ENCODE data around the gene NFIX.
A peak's percentile ranks its signal among the peaks of the same experiment; 100 is the strongest.

The NFIX gene

DNA sequence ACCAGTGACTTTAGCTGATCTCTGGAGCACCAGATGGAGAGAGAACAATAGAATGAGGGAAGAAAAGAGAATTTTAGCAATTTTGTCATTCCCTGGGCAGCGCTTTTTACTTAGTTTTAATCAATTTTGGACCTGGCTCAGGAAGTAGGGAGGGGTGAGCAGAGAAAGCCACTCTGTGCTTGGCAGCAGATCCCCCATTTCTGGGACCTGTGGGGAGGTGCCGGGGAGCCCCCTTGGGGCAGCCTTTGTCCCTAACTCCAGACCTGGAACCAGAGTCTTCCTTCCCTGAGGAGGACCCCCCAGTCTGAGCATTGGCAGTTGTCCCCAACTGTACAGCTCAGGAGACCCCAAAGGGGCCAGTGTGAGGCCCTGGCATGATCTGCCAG is 96.9 kb downstream of the NFIX start:
- no peak for DNase-seq (ENCODE audit: low read depth)

DNA sequence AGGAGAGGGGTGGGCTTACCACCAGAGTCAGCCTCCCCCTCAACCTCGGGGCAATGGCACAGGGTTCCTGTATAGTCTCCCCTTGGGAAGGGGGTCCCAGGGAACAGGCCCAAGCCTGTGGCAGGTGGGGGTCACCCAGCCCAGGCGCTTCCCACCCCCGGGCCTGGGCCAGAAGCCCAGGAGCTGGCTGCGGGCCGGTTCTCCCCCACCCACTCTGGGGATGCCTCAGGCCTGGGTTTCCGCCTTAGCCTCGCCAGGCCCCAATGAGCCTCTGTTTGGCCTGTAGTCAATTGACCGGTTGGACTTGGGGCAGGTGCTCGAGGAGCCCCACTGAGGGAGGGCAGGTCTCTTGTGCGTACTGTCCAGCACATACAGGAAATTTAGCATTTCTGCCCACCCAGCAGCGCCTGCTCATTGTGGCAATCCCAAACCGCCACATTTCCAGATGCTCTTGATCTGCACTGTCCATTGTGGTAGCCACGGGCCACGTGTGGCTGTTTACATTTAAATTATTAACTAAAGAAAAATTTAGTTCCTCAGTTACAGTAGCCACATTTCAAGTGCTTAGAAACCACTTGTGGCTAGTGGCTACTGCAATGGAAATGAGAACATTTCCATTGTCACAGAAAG is 97.4 kb downstream of the NFIX start:
- no peak for DNase-seq (ENCODE audit: low read depth)

DNA sequence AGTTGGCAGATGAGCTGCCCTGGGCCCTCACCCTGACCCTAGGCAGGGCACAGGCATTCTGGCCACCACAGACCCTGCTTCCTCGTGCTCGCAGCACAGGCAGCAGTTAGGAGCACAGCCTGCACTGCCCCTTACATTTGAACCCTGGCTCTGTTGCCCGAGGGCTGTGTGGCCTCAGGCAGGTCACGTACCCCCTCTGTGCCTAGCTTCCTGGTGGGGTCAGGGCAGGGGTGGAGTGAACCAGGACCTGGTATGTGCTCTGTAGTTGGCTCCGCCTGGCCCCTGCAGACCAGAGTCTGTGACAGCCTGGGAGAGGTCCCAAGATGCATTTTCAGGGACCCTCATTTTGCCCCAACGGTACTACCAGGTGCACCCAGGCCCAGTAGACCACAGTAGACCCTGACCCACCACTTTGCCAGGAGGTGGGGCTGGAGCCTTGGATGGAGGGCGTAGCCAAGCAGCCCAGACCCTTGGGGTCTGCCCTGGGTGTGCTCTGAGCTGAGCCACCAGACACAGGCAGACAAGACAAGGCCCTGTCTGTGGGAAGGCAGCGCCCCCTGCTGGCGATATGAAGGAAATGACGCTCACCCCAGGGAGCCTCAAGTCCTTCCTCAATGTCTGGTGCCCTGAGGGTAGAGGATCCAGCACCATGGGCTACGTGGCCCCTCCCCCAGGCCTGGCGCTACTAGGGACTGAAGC is 98.3 kb downstream of the NFIX start:
- peak; percentile 63 for DNase-seq (ENCODE audit: low read depth)

DNA sequence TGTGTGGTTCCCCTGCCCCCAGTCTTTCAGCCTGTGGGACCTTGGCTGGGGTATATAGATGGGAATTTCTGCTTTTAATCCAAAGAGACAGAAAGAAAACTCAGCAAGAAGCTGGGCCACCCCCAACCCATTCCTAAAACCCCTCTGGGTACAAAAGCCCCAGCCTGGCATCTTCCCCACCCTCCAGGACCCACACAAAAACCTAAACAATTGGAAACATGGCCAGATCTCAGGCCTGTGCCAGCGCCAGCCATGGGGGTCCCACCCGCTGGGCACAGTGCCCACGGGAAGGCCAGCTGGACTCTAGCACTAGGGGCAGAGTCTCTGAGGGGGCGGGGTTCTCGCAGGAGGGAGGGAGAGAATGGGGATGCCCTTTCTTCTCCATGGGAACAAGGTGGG is 98.8 kb downstream of the NFIX start:
- DNase-seq (ENCODE audit: low read depth) = no peak

DNA sequence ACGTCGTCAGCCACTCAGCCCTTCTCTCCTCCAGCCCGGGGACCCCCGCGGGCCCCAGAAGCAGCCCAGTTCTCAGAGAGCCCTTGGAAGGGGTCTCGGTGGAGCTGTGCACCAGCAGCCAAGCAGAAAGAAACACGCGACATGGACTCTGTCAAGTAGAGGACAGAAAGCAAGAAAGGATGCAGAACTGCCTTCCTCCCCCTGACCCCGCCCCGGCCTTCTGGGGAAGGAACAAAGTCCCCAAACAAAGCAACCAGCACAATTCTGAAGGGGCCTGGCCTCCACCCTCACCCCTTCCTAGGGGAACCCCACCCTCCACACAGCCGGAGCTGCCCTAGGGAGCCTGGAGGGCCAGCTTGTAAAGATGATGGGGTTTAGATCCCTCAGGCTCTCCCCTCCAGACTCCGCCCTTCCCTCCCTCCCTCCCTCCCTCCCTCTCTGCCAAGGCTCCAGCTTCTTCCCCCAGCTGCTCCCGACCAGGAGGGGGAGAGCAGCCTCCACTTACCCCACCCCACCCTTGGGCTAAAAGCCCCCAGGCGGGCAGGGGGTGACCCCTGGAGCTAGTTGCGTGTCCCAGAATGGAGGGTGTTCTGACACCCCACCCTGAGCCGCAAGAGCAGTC is 99.6 kb downstream of the NFIX start:
- DNase-seq (ENCODE audit: low read depth) = no peak

DNA sequence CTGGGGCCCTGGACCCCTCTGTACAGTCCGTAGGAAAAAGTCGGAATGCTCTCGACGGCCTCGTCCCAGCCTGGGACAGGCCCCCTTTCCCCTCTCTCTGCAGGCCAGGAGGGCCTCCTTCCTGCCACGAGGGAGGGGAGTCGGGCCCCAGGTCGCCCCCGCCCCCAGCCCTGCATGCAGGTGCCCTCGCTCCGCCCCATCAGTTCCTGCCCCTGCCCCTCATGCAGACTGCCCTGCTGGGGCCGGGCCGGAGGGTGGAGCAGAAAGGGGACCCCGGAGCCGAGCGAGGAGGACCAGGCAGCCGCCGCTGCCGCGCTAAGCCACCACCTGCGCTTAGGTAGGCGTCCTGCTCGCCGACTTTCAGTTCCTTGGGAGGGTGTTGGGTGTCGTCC is 100.1 kb downstream of the NFIX start:
- no peak for DNase-seq (ENCODE audit: low read depth)

DNA sequence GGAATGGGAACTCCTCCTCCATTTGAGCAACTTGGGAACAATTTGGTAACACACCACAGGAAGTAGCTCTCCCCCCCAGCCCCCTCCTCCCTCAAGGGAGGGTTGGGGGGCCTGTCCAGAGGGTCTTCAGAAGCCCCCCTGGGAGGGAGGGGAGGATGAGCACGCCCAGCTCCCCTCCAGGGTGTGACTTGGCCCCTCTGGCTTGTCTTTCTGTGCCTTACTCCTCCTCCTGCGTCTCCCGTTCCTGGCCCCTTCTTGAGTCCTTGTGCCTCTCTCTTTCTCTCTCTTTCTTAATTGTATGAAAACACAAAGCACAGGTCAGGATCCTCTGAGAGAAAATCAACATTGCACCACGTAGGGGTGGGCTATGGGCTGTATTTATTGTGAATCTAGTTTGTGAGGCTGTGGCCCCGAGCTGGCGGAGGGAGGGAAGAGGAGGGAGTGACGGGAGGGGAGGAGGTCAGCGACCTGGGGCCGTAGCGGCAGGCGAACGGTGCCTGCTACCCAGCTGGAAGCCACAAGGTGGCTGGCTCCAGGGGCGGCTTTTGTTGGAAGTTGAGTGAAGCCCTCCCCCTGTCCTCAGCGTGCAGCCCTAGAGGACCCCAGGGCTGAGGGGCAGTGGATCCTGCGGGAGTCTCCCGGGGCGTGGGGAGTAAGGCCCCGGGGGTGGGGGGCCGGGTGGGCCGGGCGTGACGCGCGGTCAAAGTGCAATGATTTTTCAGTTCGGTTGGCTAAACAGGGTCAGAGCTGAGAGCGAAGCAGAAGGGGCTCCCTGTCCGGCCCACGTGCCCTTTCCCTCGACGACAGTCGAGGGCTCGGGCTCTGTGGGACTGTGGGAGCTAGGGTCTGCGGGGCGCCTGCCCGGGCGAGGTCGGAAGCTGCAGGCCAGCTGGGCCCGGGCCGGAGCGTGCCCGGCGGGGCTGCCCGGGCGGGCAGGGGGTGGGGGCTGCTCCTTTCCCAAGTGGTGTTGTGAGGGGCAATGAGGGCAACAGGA is 101.0 kb downstream of the NFIX start:
- DNase-seq (ENCODE audit: low read depth) = no peak

DNA sequence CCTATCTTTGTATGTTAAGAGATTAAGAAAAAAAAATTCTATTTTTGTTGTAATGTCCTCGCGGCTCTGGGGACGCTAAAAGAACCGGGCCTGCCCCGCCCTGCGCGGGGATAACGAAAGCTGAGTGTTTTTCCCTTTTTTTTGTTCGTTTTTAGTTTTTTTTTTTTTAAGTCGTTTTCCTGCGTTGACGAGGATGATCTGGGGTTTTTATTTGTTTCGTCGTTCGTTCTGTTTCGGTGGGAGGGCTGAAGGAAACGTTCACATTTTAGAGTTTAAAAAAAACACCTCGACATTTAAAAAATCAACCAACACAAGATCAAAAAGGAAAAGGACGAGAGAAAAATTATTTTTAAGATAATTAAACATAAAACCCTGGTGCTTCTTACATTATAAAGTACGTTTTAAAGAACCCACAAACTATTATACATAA is 101.8 kb downstream of the NFIX start:
- DNase-seq (ENCODE audit: low read depth) = no peak

DNA sequence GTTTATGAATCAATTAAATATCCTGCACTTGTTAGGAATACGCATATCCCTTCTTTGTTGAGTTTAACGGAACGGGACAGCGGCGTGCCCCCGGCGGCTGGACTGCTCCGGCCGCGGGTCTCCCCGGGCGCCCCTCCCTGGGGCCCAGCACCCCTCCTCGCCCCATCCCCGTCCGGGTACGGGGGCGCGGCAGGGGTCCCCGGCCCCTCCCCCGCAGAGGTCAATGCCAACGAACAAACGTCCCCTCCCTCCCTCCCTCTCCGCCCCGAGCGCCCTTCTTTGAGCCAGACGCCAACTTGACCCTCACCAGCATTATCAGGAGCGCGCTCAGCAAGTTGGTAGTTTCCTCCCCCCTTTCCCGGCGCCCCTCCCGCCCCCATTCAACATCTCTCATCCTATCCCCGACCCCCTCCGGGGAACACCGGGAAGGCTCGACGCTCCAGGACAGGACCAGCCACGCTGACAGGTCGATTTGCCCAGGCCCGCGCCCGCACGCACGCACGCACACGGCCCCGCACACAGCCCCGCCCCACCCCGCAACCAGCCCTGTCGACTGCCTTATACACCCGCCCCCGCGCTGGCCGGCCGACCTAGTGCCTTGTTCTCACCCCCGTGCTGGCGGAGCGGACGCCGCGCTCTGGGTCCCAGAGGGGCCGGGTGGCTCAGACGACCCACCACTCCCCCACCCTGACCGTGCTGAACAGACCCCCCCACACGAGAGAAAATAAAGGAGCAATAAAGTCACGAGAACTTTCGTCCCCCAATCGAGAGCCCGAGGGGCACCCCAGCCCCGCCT is 102.4 kb downstream of the NFIX start:
- DNase-seq (ENCODE audit: low read depth) = no peak

DNA sequence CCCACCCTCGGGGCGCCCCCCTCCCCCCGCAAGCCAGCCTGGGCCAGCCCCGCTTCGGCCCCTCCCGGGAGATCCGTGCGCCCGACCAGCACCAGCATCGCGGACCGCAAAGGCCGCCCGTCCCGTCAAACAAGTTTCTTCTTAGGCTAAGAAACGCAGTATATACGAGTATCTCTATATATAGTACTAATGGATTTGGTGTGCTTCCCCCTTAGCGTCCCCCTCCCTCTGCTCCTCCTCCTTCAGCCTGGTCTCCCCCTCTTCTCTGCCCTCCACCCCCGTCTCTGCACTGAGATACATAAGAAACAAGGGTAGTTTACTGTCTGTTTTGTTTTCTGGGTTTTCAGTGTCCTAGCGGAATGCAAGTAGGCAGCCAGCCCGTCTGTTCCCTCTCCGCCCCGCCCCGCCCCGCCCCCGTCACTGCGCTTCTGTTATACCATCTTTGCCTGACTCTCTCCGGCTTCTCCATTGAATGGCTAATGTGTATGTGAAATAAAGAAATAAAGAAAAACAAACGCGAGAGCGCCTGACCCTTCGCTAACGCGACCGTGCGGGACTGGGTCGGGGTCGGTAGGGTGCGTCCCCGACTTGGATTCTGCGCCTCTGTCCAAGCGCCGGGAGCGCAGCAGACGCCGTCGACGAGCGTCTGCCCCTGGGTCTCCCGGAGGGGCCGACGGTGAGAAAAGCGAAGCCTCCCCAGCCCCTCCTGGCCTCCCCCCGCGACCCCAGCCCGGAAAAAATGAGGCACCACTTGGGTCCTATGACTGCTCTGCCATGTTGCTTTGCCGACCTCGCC is 103.2 kb downstream of the NFIX start:
- no peak for DNase-seq (ENCODE audit: low read depth)

DNA sequence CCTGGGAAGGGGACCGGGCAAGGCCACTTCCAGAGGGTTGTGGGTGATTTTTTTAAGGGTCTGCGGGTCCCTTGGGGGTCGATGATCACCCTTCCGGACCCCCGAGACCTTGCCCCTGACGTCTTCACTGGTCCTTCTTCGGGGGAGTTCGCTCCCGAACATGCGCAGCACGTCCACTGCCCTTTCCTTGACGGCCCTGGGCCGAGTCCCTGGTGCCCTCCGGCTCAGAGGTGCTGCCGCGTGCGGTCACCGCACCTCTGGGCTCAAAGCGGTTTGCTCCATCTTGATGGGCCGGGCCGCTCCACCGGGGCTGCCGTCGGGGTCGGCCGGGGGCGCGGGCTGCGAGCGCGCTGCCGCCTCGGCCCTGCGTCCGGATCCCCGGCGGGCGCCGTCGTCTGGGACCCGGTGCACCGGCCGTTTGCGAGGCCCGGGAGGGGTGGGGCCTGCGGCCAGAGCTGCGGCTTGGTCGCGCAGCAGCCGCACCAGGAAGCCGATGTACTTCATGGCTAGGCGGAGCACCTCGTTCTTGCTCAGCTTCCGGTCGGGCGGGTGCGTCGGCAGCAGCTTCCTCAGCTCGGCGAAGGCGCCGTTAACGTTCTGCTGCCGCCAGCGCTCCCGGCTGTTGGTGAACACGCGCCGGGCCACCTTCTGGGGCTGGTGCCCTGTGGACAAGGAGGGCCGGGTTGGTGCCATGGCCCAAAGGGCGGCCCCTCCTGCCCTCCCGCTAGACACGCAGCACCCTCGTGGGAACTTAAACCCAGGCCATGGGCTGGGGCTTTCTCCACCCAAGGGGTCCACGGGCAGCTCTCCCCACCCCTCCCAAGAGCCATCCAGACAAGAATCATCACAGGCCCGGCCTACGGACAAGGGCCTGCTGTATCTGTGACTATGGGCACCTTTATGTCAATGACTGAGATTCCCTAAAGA is 104.1 kb downstream of the NFIX start:
- peak; percentile 76 for DNase-seq (ENCODE audit: low read depth)

DNA sequence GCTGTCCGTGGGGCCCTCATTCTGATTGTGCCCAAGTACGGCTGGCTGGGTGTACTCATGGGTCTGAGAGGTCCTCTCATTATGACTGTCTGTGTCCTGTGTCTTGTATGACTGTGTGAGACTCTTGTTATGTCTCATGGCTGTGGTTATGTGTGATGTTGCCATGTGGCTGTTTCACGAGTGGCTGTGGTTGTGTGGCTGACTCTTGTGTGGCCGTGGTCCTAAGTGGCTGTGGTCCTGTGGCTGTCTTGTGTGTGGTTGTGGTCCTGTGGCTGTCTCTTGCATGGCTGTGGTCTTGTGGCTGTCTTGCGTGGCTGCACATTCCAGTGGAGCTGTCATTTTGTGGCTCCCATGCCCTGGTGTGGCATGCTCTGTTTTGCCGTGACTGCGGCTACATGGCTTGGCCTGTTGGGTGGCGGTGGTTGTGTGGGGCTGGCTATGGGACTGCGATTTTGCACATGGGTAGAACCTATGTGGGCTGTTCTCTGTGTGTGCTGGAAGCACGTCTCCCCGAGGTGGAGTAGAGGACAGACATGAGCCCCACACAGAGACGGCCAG is 104.8 kb downstream of the NFIX start:
- DNase-seq (ENCODE audit: low read depth) = peak; percentile 42

DNA sequence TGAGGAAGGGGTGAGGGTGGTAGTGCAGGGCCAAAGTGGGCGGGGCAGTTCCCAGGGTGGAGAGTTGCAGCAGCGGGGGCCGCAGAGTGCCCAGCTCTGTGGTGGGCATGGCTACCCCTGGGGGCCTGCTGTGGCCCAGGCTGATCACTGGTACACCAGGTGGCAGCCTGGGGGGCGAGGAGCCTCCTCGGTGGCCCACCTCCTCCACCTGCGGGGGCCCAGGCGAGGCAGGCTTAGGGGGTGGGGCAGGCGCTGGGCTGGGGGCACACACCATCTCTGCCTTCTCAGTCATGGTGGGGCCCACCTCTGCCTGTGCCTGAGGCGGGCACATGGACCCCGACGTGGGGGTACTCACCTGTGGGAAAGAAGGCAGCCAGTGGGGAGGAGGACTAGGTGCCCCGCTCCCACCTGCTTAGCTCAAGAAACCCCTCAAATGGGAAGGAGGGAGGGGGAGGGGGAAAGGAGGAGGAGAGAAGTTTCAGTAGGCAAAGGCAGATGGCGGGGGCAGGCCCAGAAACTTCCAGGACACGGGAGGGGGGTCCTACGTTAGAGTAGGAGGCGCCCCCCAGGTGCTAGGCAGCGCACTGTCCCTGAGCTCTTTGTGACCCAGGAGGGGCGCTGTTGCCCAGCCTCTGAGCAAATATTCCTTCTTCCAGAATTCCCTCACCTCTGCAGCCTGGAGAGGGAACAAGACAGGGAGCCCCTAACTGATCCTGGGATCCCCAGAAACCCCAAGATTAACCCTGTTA is 105.7 kb downstream of the NFIX start:
- DNase-seq (ENCODE audit: low read depth) = no peak

DNA sequence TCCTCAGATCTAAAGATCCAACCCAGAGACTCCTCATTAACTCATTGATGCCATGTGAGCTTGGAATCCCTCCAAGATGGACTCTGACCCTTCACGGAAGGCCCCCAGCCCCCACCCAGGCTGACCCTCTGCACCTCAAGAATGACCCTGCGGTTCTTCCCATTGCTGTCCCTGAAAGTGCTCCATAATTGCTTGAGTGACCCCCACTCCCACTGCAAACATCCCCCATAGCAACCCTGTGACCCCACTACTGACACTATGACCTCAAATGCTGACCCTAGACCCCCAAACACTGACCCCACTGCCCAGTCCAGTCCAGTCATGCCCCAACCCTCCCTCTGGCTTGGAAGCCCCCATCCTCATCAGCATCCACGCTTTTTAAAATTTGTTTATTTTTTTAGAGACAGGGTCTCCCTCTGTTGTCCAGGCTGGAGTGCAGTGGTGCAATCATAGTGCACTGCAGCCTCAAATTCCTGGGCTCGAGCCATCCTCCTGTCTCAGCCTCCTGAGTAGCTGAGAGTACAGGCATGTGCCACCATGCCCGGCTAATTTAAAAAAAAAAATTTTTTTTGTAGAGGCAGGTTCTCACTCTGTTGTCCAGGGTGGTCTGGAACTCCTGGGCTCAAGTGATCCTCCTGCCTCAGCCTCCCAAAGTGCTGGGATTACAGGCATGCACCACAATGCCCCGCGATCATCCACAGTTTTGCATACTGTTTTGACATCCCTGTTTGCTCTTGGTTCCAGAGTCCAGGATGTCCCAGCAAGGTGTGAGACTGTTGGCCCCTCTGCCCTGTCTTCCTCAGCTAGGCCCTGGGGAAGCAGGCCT is 106.5 kb downstream of the NFIX start:
- no peak for DNase-seq (ENCODE audit: low read depth)

DNA sequence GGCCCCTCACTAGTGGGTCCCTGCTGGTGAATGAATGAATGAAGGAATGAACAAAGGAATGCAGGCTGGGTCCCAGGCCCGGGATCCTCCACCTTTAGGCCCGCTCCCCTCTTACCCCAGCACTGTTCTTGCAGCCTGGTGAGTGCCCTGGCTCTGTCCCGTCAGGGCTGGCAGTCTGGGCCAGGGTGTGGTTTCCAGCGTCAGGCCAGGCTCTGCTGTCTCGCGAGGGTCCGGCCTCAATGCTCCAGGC is 107.1 kb downstream of the NFIX start:
- no peak for DNase-seq (ENCODE audit: low read depth)

DNA sequence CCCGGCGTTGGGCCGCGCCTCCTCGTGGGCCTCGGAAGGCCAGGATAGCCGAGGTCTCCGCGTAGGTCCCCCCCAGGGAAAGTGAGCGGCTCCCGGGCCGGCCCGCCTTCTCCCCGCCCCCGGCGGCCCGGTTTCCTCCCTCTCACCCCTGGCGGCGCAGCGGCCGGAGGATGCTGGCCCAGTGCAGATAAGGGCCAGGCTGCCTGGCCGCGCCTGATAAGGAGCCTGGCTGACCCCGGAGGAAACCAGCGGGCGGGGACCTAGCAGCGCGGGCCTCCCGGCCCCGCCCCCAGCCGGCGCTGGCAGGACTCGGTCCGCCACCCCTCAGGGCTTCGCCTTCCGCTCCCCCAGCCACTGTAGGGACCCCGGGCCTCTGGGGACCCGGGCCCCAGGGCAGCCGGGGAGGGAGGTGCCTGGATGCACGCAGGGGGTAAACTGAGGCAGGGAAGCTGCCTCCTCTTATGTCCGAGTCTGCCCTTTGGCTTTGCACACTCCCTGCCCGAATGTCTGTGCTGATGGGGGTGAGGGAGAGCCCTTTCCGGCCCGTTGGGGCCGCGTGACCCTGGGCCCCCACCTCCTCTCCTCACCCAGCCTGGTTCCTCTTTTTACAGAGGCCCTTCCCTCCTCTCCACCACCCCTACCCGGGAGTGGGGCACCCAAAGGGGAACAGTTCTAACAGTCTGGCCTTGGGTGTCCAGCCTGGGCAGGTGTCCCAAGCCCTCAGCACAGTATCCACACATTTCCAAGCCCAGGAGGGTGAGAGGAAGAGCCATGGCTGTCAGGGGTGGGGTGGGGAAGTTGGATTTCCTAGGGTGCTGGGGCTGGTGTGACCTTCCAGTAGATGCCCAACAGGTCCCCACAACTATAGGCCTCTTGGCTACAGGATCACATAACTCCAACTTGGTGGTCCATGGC is 107.6 kb downstream of the NFIX start, which contains the start of gene LYL1:
Gene LYL1 (minus strand): TSS at position 193 of the 915 bp plus-strand sequence. CDS start 1,687 bp downstream, outside the sequence.
- no peak for DNase-seq (ENCODE audit: low read depth)
